Activated T-cell treated with anti-CD3 and anti-CD28 coated beads for 48 hours (primary cell): ENCODE data around the gene CDH13.

Source experiments
- DNase-seq: peaks from one replicate; pipeline ENCODE4 v3.0.0-alpha.2; 2020; ENCODE audit warnings: low read depth

CDH13 gene

DNA sequence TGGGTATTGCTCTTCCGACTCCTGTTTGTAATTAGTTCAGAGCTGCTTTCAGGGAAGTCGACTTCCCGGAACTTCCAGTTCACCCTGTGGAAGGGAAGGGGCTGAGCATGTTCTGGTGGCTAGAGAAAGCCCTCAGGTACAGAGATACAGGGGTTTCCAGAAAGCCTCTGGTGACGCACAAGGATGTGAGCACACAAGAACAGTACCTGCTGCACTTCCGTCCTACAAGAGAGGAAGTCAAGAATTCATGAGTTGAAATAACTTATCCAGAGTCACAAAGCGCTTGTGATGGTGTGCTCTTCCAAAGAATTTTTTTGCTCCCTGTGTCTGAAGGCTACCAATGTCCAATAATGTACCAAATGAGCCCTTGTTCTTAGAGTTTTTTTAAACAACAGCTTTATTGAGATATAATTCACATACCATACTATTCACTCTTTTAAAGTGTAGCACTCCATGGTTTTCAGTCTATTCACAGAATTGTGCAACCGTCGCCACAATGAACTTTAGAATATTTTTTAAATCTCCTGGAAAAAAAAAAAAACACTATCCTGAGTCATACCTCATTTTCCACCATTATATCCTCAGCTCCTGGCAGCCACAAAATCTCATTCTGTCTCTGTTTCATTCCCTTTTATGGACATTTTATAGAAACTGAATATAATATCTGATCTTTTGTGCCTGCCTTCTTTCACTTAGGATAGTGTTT is 327.6 kb downstream of the CDH13 start:
- DNase-seq, result no peak

GRCh38 chr16:82955741-82956348 is 329.1 kb downstream of the CDH13 start:
- no peak for DNase-seq

- DNase-seq, result no peak
Measured at GRCh38 chr16:82957212-82957611, 330.4 kb downstream of the CDH13 start.

DNA sequence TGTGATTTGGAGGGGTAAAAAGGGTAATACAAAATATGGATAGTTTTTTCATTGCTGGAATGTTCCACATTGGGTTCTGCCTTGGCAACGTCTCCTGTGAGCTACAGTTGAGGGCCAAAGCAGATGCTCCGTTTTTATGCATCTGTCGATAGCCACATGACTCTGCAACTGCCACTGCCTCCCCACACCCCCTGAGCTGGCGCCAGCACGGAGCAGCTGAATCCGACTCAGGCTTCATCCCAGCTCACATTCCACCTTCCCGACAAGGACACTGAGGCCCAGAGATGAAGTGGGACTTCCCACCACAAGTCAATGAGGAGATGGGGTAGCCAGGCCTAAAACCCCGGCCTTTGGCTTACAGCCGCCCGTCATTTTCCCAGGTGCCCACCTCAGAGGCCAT is 334.1 kb downstream of the CDH13 start:
- DNase-seq, result no peak

- no peak for DNase-seq
Measured at GRCh38 chr16:82963653-82964052, 336.9 kb downstream of the CDH13 start.

- no peak for DNase-seq
Measured at GRCh38 chr16:82965808-82966207, 339.0 kb downstream of the CDH13 start.

DNA sequence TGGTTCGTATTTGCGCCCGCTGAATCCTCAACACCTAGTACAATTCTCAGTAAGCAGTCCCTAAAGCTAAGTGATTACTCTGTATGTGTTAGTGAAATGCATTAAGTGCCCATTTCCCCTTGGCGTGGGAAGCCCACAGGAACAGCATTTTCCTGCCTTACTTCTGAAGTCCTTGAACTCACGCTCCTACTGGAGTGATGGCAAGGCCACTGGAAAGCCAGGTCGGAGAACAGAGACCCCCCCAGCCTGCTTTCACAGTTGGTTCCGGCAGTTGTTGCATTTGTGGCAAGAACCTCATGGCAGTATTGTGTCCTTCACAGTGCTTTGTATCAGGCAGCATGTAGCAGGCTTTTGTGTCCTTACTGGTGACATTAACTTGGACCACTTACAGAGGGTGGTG is 340.7 kb downstream of the CDH13 start:
- DNase-seq, result no peak

GRCh38 chr16:82971126-82971525 is 344.4 kb downstream of the CDH13 start:
- no peak for DNase-seq

GRCh38 chr16:82972331-82972919 is 345.7 kb downstream of the CDH13 start:
- DNase-seq, result no peak

- no peak for DNase-seq
Measured at GRCh38 chr16:82979406-82980111, 352.8 kb downstream of the CDH13 start.

DNA sequence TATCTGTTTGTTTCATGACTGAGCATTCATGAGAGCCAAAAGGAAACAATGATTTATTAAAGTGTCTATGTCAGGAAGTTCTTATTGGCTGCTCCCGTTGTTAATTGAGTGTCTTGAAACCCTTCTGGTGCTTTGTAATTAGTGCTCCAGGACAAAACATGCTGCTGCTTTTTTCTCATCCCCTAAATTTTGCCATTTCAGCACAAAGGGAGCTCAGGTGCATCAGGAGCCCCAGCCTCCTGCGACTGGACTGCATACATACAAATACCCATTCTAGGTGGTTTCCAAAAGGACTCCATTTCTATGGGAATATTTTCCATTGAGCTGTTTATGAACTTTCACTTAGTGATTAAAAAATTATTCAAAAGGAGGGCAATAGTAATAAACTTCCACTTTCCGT is 354.0 kb downstream of the CDH13 start:
- no peak for DNase-seq

GRCh38 chr16:82987767-82988166 is 361.0 kb downstream of the CDH13 start:
- no peak for DNase-seq

DNA sequence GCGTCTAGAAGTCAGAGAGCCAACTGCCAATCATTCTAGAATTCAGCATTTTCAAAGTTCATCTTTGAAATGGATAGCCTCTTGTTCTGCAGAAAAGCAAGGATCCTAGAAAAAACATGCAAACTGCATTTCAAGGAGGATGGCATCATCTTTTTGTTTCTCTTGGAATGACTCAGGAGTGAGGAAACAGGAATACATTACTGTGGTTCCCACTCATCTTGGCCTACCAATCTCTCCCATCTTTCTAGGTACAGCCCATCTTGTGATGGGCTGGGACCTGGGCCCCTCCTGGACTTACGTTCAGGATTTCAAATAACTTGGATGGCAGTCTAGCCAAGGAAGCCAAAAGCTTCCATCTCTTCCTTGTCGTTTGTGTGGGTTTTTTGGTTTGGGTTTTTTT is 363.4 kb downstream of the CDH13 start:
- no peak for DNase-seq

DNA sequence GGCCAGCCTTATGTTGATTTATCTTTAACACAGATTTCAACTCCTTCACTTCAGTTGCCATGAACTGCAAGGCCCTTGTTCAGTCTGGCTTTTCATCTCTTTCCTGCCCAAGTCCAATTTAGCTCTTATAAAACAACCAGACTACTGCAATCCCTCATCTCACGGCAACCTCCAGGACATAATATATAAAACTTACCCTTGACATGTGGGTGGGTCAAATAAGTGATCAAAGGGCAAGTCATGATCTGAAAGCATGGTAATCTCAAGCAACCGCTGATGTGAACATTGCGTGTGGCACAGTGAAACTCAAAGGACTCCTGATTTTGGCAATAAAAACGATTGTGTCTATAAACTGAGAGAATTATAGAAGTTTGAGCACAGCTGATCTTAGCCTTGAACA is 364.6 kb downstream of the CDH13 start:
- DNase-seq, result no peak

- no peak for DNase-seq
Measured at GRCh38 chr16:82991966-82992675, 365.4 kb downstream of the CDH13 start.

DNA sequence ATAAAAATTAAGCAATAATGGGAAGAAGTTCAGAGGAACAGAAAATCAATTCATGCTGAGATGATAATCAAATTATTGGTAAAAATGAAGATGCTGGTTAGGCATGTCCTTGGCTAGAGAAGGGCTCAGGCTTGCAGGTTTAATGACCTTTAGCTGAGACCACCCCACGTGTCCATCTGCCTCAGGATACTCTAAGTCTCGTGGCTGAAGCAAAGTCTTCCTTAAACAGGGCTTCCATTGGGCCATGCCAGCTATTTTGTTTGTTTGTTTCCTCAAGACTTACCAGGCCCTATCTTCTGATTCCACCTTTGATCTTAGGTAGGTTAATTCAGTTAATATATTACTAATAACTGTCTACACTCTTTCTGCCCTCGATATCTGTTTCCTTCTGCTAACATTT is 366.0 kb downstream of the CDH13 start:
- no peak for DNase-seq

DNA sequence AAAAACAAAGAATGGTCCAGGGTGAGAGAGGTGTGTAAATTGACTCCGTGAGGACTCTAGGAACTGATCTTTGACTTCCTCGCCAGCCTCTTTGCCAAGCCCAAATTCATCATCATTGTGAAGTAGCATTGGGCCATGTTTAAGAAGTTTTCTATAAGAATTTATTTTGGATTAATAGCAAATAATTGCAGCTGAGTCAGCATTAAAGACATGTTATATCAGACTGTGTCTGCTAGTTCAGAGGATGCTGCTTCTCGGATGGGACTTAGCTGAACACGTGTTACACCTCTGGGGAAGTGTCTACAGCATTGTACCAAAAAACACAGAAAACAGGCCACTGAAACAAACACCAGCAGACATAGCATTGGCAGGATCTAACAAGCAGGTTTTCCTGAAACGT is 366.6 kb downstream of the CDH13 start:
- no peak for DNase-seq

- DNase-seq, result no peak
Measured at GRCh38 chr16:82993926-82994325, 367.2 kb downstream of the CDH13 start.

DNA sequence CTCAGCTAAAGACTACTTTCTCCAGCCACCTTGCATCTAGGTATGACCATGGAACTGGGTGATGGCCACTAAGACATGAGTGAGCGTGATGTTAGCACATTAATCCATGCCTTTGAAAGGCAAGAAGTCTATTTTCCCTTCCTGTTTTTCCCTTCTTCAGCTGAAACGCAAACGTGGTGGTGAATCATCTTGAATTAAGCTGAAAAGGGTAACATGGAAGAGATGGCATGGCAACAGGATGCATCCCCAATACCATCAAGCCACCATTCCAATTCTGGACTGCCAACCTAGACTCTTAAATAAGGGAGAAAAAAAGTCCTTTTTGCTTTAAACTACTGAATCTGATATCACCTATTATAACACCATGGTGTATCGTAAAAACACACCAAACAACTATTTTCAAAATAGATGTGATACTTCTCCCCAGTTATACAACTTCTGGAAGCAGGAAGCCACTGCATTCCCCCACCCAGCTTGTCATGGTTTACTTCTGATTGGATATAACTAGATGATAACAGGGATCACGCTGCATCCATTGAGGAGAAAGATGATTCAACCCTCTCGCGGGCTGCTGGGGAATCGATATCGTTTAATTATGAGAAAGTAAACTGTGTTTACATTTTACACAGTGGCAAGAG is 368.6 kb downstream of the CDH13 start:
- DNase-seq, result no peak

DNA sequence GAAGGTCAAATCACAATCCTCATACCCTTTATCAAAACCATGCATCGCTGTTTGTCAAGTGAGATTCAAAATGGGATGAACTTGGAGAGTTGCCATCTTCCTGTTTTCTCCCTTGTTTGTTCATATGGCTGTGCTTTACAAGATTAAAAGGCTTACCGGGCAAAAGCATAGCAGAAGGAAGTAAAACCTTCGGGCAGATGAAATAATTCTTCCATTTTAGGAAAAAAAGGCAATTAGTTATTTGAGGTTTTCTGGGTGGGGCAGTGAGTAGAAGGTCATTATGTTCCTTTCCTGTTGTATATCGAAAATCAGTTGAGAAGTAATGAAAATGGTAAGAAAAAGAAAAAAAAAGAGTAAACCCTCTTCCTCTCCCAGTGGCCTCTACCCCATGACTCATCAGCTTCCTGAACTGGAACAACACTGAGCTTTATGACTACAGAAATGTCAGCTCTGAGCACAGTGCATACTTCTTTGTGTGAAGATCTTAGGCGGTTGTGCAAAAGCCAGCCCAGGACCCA is 369.2 kb downstream of the CDH13 start:
- DNase-seq, result no peak

- DNase-seq, result no peak
Measured at GRCh38 chr16:82996814-82997213, 370.0 kb downstream of the CDH13 start.

DNA sequence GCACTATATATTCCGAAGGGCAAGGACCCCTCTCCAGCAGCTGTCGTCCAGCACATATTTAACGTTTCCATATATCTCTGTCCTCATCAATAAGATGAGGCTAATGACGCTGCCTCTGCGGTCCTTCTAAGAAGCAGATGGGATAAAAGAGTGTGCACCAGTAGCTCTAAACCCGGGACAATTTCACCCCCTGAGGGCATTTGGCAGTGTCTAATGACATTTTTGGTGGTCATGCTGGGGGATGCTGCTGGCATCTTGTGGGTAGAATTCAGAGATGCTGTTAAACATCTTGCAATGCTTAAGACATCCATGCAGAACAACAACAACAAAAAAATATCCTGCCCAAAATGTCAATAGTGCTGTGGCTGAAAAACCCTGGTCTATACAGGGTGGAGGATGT is 372.9 kb downstream of the CDH13 start:
- no peak for DNase-seq
